Nephron progenitor cell (in vitro differentiated cells): ENCODE results near the gene CIAO3.
"Not testable (repeated sequence)": the region's sequence is repeated elsewhere in the genome, so short reads cannot be mapped to it uniquely, and the experiment has no call there.

ENCODE experiments used
- DNase-seq: peaks from one replicate; pipeline ENCODE4 v3.0.0; 2021
- H3K27ac Mint-ChIP-seq: 2 replicates; pipeline ENCODE4 v1.8.0; 2021; ENCODE audit warnings: mild to moderate bottlenecking, moderate library complexity, mixed read lengths
- H3K27me3 Mint-ChIP-seq: 2 replicates; pipeline ENCODE4 v1.8.0; 2021; ENCODE audit warnings: mild to moderate bottlenecking, low read depth, mixed read lengths; ENCODE audit not compliant: poor library complexity
- H3K36me3 Mint-ChIP-seq: 2 replicates; pipeline ENCODE4 v1.8.0; 2021; ENCODE audit warnings: low read depth, mixed read lengths
- H3K4me1 Mint-ChIP-seq: 2 replicates; pipeline ENCODE4 v1.8.0; 2021; ENCODE audit warnings: mixed read lengths
- H3K4me3 Mint-ChIP-seq: 2 replicates; pipeline ENCODE4 v1.8.0; 2021; ENCODE audit warnings: mild to moderate bottlenecking, moderate library complexity, mixed read lengths
- H3K9me3 Mint-ChIP-seq: 2 replicates; pipeline ENCODE4 v1.8.0; 2021; ENCODE audit warnings: mild to moderate bottlenecking, moderate library complexity, mixed read lengths
- TF ChIP-seq, protein P1 (sequence below): fragments of 200-600 bp; sonication (generic); IDR thresholded peaks from 2 replicates; pipeline ENCODE4 v1.5.0; 2021; ENCODE audit warnings: antibody characterized with exemption

Gene CIAO3

DNA sequence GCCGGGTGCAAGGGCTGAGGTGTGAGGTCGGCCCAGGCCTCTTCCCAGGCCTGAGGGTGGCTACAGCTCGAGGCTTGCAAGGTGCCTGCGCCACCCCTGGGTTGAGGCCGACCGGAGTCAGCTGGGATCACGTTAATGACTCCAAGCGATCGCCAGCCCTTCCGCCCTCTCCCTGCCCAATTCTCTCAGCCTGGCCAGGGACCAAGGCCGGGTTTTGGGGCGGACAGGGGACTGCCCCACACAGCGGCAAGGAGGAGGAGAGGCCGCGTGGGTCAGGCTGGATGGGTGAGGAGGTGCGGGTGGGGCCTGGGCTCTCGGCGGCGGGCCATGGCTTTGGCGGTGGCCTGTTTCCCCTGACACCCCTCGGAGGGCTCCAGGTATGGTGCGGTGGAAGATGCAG is 47.4 kb downstream of the CIAO3 start:
- Mint-ChIP-seq H3K4me1 (peaks cover 24% of the 10 kb centered on the region), H3K9me3 (peaks cover 3% of the 10 kb centered on the region), H3K4me3 (no peak overlapping the region), H3K27me3 (peaks cover 76% of the 10 kb centered on the region), H3K27ac (no peak overlapping the region), H3K36me3 (no peaks in the 10 kb centered on the region)
- TF ChIP-seq, protein P1, sequence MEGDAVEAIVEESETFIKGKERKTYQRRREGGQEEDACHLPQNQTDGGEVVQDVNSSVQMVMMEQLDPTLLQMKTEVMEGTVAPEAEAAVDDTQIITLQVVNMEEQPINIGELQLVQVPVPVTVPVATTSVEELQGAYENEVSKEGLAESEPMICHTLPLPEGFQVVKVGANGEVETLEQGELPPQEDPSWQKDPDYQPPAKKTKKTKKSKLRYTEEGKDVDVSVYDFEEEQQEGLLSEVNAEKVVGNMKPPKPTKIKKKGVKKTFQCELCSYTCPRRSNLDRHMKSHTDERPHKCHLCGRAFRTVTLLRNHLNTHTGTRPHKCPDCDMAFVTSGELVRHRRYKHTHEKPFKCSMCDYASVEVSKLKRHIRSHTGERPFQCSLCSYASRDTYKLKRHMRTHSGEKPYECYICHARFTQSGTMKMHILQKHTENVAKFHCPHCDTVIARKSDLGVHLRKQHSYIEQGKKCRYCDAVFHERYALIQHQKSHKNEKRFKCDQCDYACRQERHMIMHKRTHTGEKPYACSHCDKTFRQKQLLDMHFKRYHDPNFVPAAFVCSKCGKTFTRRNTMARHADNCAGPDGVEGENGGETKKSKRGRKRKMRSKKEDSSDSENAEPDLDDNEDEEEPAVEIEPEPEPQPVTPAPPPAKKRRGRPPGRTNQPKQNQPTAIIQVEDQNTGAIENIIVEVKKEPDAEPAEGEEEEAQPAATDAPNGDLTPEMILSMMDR: no peak
- no peak for DNase-seq

DNA sequence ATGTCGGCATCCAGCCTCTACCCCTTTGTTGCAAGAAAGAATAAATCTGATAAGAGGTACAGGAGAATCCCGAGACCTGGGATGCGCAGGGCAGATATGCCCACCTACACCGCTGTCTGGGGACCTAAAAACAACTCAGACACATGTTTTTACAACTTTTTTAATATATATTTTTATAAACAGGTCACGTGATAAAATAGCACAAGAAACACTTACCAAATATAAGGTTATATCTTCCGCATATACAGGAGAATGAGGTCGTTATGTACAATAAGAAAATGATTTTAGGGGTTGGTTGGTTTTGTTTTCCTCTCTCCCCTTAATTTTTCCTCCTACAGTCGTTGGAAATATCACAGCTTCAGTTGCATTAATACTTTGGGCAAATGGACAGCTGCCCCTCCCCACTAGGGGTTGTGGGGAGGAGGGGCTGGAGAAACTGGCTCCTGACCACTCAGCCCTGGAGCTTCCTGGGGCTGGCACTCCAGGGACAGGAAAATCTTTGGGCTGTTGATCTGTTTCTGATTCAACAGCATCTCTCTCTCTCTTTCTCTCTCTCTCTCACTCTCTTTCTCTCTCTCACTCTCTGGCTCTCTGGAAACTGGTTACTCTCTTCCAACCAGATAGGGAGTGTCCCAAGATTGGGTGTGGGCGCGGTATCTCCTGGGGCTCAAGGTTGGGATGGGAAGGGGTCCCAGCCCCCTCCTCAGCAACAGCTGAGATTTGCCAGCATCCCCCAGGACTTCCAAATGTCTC is 48.3 kb downstream of the CIAO3 start:
- Mint-ChIP-seq H3K27ac (no peak overlapping the region), H3K36me3 (no peaks in the 10 kb centered on the region), H3K27me3 (peaks cover 68% of the 10 kb centered on the region), H3K4me3 (peak overlapping the region; percentile 92), H3K9me3 (peaks cover 3% of the 10 kb centered on the region), H3K4me1 (peaks cover 24% of the 10 kb centered on the region)
- DNase-seq: no peak
- TF ChIP-seq, protein P1: no peak

DNA sequence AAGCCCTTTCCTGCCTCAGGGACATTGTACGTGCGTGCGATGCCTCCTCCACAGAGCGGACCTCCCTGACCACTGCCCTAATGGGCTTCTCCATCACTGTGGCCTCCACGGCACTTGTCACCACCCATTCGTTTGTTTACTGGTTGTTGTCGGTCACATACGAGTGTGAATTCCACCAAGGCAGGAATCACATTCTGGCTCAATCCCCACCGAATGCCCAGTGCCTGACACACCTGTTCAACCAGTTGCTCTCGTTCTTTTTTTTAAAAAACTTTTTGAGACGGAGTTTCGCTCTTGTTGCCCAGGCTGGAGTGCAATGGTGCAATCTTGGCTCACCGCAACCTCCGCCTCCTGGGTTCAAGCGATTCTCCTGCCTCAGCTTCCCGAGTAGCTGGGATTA is 49.6 kb downstream of the CIAO3 start:
- peak overlapping the region; percentile 92 for H3K4me3 Mint-ChIP-seq
- not testable (repeated sequence) for DNase-seq, H3K36me3 Mint-ChIP-seq, H3K27ac Mint-ChIP-seq, H3K9me3 Mint-ChIP-seq
- peaks cover 55% of the 10 kb centered on the region for H3K27me3 Mint-ChIP-seq
- peaks cover 24% of the 10 kb centered on the region for H3K4me1 Mint-ChIP-seq

DNA sequence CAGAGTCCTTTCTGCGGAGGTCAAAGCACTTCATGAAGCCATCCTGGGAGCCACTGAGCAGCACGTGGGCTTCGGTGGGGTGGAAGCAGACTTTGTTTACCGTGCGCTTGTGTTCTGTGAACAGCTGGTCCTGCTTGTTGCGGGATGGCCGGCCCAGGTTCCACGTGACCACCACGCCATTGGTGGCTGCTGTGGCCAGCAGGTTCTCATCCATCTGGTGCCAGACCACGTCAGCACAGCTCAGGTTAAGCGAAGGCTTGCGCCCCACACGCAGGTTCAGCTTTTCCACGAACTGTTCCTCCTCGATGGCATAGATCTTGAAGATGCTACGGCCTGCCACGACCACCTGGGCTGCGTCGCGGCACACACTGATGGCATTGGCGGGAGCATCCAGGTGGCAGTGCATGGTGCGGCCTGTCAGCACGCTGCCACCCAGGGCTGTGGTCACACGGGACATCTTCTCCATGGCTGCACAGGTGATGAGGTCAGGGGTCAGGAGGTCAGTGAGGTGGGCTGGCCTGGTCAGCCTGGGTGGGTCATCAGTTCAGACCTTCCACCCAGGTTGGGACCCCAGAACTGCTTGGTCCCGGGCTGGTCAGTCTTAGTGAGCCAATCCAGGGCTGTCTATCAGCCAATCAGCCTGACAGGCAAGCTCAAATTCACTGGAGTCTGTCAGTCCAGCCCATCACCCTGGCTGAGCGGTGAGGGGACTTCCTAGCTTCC is 51.5 kb downstream of the CIAO3 start:
- H3K4me1 Mint-ChIP-seq: peaks cover 30% of the 10 kb centered on the region
- no peak for DNase-seq
- peaks cover 38% of the 10 kb centered on the region for H3K27me3 Mint-ChIP-seq
- H3K9me3 Mint-ChIP-seq: peaks cover 3% of the 10 kb centered on the region
- peaks cover 8% of the 10 kb centered on the region for H3K36me3 Mint-ChIP-seq
- peak overlapping the region; percentile 92 for H3K4me3 Mint-ChIP-seq
- TF ChIP-seq, protein P1: no peak
- no peak overlapping the region for H3K27ac Mint-ChIP-seq

DNA sequence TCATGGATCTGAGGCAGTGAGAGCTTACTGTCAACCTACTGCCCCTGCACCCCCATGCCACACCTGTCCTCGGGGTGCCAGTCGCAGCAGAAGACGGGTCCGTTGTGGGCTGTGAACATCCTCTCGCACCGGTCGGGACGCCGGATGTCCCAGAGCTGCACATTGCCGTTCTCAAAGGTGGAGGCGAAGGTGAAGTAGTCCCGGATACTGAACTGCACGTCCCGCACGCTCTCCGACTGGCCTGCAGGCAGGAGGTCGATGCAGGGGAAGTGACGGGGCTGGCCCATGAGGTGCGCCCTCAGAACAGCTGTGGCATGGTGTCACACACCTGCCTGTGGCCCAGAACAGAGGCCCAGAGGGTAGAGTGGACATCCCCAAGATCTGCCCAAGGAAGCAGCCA is 53.3 kb downstream of the CIAO3 start:
- Mint-ChIP-seq H3K4me3 (no peak overlapping the region), H3K36me3 (peaks cover 8% of the 10 kb centered on the region), H3K9me3 (peaks cover 3% of the 10 kb centered on the region), H3K4me1 (peaks cover 40% of the 10 kb centered on the region), H3K27me3 (peaks cover 19% of the 10 kb centered on the region), H3K27ac (no peak overlapping the region)
- TF ChIP-seq, protein P1: no peak
- DNase-seq: no peak

DNA sequence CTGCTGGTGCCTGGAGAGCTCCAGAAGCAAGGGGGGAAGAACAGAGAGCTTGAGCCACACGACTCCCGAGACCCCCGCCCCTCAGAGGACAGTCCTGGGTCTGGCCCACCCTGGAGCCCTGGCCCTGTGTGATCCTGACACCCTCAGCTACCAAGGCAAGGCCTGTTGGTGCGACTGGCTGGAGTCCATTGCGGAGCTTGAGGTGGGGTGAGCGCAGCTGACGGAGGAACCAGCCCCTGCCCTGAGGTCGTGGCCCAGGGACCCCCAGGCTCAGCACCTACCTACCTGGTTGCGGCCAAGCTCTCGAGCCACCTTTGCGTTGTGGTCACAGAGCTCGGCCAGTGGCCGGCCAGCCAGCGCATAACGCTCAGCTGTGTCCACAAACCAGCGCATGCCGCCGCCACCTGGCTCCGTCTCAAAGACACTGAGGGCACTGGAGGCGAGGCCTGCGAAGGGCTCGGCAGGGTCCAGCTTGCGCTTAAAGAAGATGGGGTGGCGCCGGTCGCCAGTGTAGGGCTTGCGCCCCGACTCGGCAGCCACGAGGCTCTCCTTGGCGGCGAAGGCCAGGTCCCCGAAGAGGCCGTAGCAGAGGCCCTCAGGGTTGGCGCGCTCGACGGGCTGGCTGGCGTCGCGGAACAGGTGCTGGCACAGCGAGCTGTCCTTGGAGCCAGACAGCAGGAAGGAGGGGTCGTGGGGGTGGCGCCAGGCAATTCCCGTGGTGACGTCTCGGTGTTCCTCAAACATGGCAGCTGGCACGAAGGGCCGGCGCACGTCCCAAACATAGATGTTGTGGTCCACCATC is 54.1 kb downstream of the CIAO3 start:
- no peak overlapping the region for H3K4me3 Mint-ChIP-seq

More for the DNA sequence above, 54.1 kb downstream of the CIAO3 start:
- TF ChIP-seq, protein P1: no peak
- Mint-ChIP-seq H3K36me3 (peaks cover 12% of the 10 kb centered on the region), H3K4me1 (peaks cover 49% of the 10 kb centered on the region), H3K9me3 (no peaks in the 10 kb centered on the region), H3K27ac (no peak overlapping the region), H3K27me3 (peaks cover 11% of the 10 kb centered on the region)
- DNase-seq: no peak
